ENCODE data around the gene SCGB3A1. TPM values are rescaled to one million over a fixed set of nuclear protein-coding genes. Genes with fewer than 3 reads are reported as not detected.

SCGB3A1 gene
- total and polyA plus RNA-seq, 2 experiments from 2014 or later = not detected

GRCh38 chr5:180637962-180638680 lies 46.8 kb upstream of the SCGB3A1 start:
- H3K27ac ChIP-seq = no peak overlapping the region
- 34 to 36% methylated on average over 20 of the region's 20 CpGs for WGBS, 2 experiments (ENCODE audit: low coverage in 1 of 2, low lambda C conversion rate in 2 of 2, missing lambda C conversion rate in 2 of 2)
- H3K9me3 ChIP-seq (ENCODE audit: low read depth) = no peaks in the 10 kb centered on the region
- H3K9ac ChIP-seq = no peak overlapping the region
- no peak overlapping the region for H2AFZ ChIP-seq
- no peaks in the 10 kb centered on the region for H3K36me3 ChIP-seq (ENCODE audit: low read depth)
- TF ChIP-seq EZH2 (IDR thresholded peaks at IDR 0.05; ENCODE audit: insufficient read depth, poor library complexity, severe bottlenecking) (no peak), EZH2phosphoT487 (IDR thresholded peaks at IDR 0.05; ENCODE audit: insufficient read depth, low read depth) (no peak)
- H3K27me3 ChIP-seq (replicated peaks; ENCODE audit: insufficient read depth) = no peaks in the 10 kb centered on the region; the same call in 1 of the 2 replicates
- no peaks in the 10 kb centered on the region for H3F3A ChIP-seq (ENCODE audit: insufficient read depth)
- H3K4me3 ChIP-seq = no peak overlapping the region
- DNase-seq = no peak
- H3K4me2 ChIP-seq (ENCODE audit: unreplicated experiment) = no peak overlapping the region
- H4K20me1 ChIP-seq (ENCODE audit: insufficient read depth) = no peaks in the 10 kb centered on the region
- no peaks in the 10 kb centered on the region for H3K9me2 ChIP-seq (ENCODE audit: insufficient read depth)
- no peaks in the 10 kb centered on the region for H3K4me1 ChIP-seq (ENCODE audit: insufficient read depth)
- in situ Hi-C loops (cut with MboI) = no loop called here
- H3K79me2 ChIP-seq (ENCODE audit: insufficient read depth) = no peaks in the 10 kb centered on the region

DNA sequence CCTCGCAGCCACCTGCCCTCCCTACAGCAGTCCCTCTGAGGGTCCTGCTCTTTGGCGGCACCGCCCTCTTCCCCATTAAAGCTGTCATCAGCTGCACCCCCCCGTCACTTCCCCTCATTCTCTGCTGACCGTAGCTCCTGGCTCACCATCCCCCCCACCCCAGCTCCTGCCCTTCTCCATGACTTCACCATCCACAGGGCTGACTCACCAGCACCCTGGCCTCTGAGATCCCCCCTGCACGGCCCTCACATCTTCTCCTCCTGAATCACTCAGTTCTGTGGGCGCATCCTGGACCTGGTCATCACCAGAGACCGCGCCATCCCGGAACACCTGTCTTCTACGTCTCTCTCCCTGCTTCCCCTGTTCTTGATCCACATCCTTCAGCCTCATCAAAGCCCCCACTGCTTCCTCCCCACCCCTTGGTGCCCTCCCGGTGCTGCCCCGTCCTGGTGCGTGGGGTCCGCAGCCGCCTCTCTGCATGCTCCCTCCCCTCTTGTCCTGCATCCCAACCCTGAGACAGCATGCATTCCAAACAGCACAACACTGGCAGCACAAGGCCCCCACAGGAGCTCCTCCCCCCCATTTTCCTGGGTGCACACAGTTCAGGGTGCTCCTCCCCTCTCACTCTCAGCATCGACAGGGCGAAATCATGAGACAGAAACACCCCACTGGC lies 45.2 kb upstream of the SCGB3A1 start:
- no peak overlapping the region for H3K9ac ChIP-seq
- TF ChIP-seq EZH2phosphoT487 (IDR thresholded peaks at IDR 0.05; ENCODE audit: insufficient read depth, low read depth) = no peak
- TF ChIP-seq EZH2 (IDR thresholded peaks at IDR 0.05; ENCODE audit: insufficient read depth, poor library complexity, severe bottlenecking) = no peak
- 57 to 72% methylated on average over 14 to 18 of the region's 18 CpGs for WGBS, 2 experiments (ENCODE audit: low coverage in 1 of 2, low lambda C conversion rate in 2 of 2, missing lambda C conversion rate in 2 of 2)
- in situ Hi-C loops (cut with MboI) = no loop called here
- DNase-seq = peak; percentile 17
- no peaks in the 10 kb centered on the region for H3K36me3 ChIP-seq (ENCODE audit: low read depth)
- H3K9me3 ChIP-seq (ENCODE audit: low read depth) = no peaks in the 10 kb centered on the region
- no peaks in the 10 kb centered on the region; the same call in 1 of the 2 replicates for H3K27me3 ChIP-seq (replicated peaks; ENCODE audit: insufficient read depth)
- H4K20me1 ChIP-seq (ENCODE audit: insufficient read depth) = no peaks in the 10 kb centered on the region
- H3K79me2 ChIP-seq (ENCODE audit: insufficient read depth) = no peaks in the 10 kb centered on the region
- H3K4me2 ChIP-seq (ENCODE audit: unreplicated experiment) = no peak overlapping the region
- no peak overlapping the region for H3K27ac ChIP-seq
- no peaks in the 10 kb centered on the region for H3K9me2 ChIP-seq (ENCODE audit: insufficient read depth)
- no peaks in the 10 kb centered on the region for H3F3A ChIP-seq (ENCODE audit: insufficient read depth)
- no peak overlapping the region for H3K4me3 ChIP-seq
- H2AFZ ChIP-seq = no peak overlapping the region
- H3K4me1 ChIP-seq (ENCODE audit: insufficient read depth) = no peaks in the 10 kb centered on the region

DNA sequence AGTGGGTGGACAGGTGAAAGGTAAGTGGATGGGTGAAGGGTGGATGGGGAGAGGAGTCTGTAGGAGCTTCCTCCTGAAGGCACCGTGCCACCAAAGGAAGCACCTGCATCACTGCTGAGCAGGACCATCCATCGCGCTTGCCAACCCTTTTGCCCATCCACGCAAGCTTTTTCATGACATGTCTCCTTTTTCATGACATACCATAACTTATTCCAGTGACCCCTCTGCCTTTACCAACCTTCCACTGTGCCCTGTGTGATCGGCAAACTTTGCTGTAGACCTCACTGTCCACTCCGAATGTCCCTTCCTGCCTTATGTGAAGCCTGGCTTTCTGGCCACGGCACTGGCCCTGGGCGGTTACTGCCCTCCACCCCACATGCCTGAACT lies 44.7 kb upstream of the SCGB3A1 start:
- H3K79me2 ChIP-seq (ENCODE audit: insufficient read depth) = no peaks in the 10 kb centered on the region
- H3K27me3 ChIP-seq (replicated peaks; ENCODE audit: insufficient read depth) = no peaks in the 10 kb centered on the region; the same call in 1 of the 2 replicates
- H3K27ac ChIP-seq = no peak overlapping the region
- H2AFZ ChIP-seq = no peak overlapping the region
- no peaks in the 10 kb centered on the region for H4K20me1 ChIP-seq (ENCODE audit: insufficient read depth)
- H3K36me3 ChIP-seq (ENCODE audit: low read depth) = no peaks in the 10 kb centered on the region
- no peak overlapping the region for H3K9ac ChIP-seq
- DNase-seq = no peak
- WGBS, 2 experiments (ENCODE audit: low coverage in 1 of 2, low lambda C conversion rate in 2 of 2, missing lambda C conversion rate in 2 of 2) = 70 to 73% methylated on average over 8 of the region's 8 CpGs
- H3K4me1 ChIP-seq (ENCODE audit: insufficient read depth) = no peaks in the 10 kb centered on the region
- H3K4me2 ChIP-seq (ENCODE audit: unreplicated experiment) = no peak overlapping the region
- no peaks in the 10 kb centered on the region for H3K9me2 ChIP-seq (ENCODE audit: insufficient read depth)
- no peak overlapping the region for H3K4me3 ChIP-seq
- in situ Hi-C loops (cut with MboI) = no loop called here
- H3F3A ChIP-seq (ENCODE audit: insufficient read depth) = no peaks in the 10 kb centered on the region
- H3K9me3 ChIP-seq (ENCODE audit: low read depth) = no peaks in the 10 kb centered on the region
- TF ChIP-seq EZH2phosphoT487 (IDR thresholded peaks at IDR 0.05; ENCODE audit: insufficient read depth, low read depth) = no peak
- TF ChIP-seq EZH2 (IDR thresholded peaks at IDR 0.05; ENCODE audit: insufficient read depth, poor library complexity, severe bottlenecking) = no peak

GRCh38 chr5:180633283-180634177 lies 42.2 kb upstream of the SCGB3A1 start:
- Histone ChIP-seq H3K9me2 (ENCODE audit: insufficient read depth) (no peaks in the 10 kb centered on the region), H3K79me2 (ENCODE audit: insufficient read depth) (no peaks in the 10 kb centered on the region), H4K20me1 (ENCODE audit: insufficient read depth) (no peaks in the 10 kb centered on the region), H3K4me2 (ENCODE audit: unreplicated experiment) (no peak overlapping the region), H2AFZ (no peak overlapping the region), H3K4me1 (ENCODE audit: insufficient read depth) (no peaks in the 10 kb centered on the region), H3K4me3 (no peak overlapping the region), H3K9me3 (ENCODE audit: low read depth) (no peaks in the 10 kb centered on the region), H3K27ac (no peak overlapping the region), H3K27me3 (replicated peaks; ENCODE audit: insufficient read depth) (no peaks in the 10 kb centered on the region; the same call in 1 of the 2 replicates), H3K9ac (no peak overlapping the region), H3F3A (ENCODE audit: insufficient read depth) (no peaks in the 10 kb centered on the region), H3K36me3 (ENCODE audit: low read depth) (no peaks in the 10 kb centered on the region)
- no peak for DNase-seq
- WGBS, 2 experiments (ENCODE audit: low coverage in 1 of 2, low lambda C conversion rate in 2 of 2, missing lambda C conversion rate in 2 of 2) = 40 to 47% methylated on average over 14 of the region's 14 CpGs
- in situ Hi-C loops (cut with MboI) = no loop called here
- TF ChIP-seq EZH2phosphoT487 (IDR thresholded peaks at IDR 0.05; ENCODE audit: insufficient read depth, low read depth) (no peak), EZH2 (IDR thresholded peaks at IDR 0.05; ENCODE audit: insufficient read depth, poor library complexity, severe bottlenecking) (no peak)

Measured in GM23248 (cell line).